ENCODE measurements around the gene NOX4.

The NOX4 gene

DNA sequence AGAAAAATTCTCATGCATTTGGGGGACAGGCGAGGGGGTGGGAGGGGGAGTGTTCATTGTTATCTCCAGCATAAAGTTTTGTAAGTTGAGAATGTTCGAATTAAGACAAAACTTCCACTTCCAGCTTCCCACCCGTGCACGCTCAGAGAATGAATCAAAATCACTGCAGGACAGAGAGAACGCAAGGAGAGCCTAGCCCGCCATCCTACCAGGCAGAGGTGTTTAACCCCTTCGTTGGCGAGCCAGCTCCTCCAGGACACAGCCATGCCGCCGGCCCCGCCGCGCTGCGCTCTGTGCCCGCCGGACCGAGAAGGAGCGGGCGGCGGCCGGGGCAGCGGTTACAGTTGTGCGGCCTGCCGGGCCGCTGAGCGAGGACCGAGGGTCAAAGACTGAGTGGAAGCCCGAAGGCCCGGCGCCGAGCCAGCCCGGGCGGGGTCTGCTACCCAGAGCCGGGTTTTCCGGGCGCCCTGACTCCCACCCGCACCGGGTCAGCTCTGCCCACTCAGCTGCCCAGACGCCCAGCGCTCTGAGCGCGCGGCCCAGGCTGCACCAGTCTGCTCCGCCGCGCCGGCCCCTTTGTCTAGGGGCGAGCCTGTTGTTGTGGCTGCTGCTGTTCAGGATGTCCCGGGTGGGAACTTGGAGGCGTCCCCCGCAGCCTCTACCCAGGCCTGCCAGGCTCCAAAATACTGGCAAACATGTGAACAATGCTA, at the start of gene NOX4:
NOX4 (minus strand) TSS at position 395 of the 710 bp plus-strand sequence; CDS start at position 266, 129 bp downstream.
- DNase-seq (ENCODE audit: low read depth in 2 of 2), result no peak

- DNase-seq (ENCODE audit: low read depth in 2 of 2), result no peak
These were observed 49.7 kb upstream of the NOX4 start for GRCh38 chr11:89540826-89541225.

GRCh38 chr11:89537936-89538335, 46.8 kb upstream of the NOX4 start:
- DNase-seq (ENCODE audit: low read depth in 2 of 2), result no peak

- DNase-seq (ENCODE audit: low read depth in 2 of 2), result no peak
These were observed 45.8 kb upstream of the NOX4 start for GRCh38 chr11:89536926-89537325.

GRCh38 chr11:89535221-89535620, 44.0 kb upstream of the NOX4 start:
- DNase-seq (ENCODE audit: low read depth in 2 of 2), result no peak

DNA sequence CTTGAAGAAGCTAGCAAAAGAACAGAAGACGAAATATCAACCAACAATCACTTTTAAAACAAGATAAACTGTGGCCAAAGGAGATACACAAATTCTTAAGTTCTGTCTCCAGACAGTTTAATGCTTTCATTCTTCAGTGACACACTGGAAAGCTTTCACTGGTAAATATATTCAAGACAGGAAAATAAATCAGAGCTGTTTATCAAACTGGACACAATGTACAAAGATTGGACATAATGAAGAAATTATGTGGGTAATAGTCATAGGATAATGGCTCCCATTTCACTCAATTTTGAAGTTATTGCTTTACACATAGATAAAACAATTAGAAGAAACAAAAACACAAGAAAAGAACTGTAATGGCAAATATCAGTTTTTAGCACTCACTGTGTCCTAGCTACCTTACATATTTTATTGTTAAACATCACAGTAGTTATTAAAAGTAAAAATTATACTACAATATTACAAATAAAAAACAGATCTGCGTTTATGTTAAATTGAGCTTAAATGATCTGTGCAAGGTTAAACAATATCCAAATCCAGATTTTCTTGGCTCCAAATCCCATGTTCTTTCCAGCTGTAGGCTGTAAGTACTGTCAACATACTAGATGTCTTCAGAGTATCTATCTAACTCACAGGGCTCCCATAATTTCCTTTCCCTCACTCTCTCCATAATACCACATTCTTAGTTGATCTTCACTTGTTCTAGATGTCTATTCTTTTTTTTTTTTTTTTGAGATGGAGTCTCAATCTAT, 38.6 kb upstream of the NOX4 start:
- DNase-seq (ENCODE audit: low read depth in 2 of 2), result no peak

- DNase-seq (ENCODE audit: low read depth in 2 of 2), result no peak
These were observed 30.6 kb upstream of the NOX4 start for GRCh38 chr11:89521792-89522191.

- no peak for DNase-seq (ENCODE audit: low read depth in 2 of 2)
These were observed 30.1 kb upstream of the NOX4 start for GRCh38 chr11:89521294-89521693.

DNA sequence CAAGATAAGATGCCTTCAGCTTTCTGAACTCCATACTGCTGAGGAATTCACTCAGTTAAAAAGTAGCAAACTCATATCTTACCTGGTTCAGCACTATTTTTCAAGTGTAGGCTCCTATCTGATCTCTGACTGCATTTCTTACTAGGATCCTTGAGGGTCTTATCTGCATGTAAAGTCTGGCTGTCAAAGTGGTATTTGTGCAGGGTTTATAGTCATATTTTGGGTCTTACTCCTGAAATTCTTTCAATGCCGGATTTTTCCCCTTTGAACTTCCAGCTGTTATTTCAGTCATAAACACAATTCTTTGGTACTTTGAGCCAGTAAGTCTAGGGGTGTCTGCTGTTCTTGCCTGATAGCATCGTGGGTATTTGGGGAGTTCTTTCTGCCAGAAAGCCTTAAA, 25.3 kb upstream of the NOX4 start:
- DNase-seq (ENCODE audit: low read depth in 2 of 2), result no peak

GRCh38 chr11:89508544-89508943, 17.4 kb upstream of the NOX4 start:
- no peak for DNase-seq (ENCODE audit: low read depth in 2 of 2)

- no peak for DNase-seq (ENCODE audit: low read depth in 2 of 2)
These were observed 13.1 kb upstream of the NOX4 start for GRCh38 chr11:89504270-89504669.

- no peak for DNase-seq (ENCODE audit: low read depth in 2 of 2)
These were observed 12.2 kb upstream of the NOX4 start for GRCh38 chr11:89503422-89503821.

- no peak for DNase-seq (ENCODE audit: low read depth in 2 of 2)
These were observed 11.1 kb upstream of the NOX4 start for GRCh38 chr11:89502301-89502700.

DNA sequence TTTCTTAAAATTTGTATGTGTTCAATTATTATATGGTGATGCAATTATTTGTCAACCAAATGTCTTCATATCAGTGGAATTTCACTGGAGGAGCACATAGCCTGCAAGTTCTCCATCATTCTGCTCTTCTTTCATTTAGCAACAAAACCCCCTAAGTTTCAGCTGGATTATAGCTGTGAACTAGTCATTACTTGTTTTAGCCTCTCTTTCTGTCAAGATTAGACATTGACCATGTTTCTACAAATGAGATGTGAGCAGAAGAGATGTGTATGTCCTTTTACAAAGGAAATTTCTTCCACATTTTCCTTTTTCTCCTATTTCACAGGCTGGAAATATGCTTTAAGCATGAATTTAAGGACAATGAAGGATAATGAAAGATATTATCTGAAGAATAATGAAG, 9.2 kb upstream of the NOX4 start:
- DNase-seq (ENCODE audit: low read depth in 2 of 2), result no peak

GRCh38 chr11:89498845-89499448, 7.8 kb upstream of the NOX4 start:
- no peak for DNase-seq (ENCODE audit: low read depth in 2 of 2)

GRCh38 chr11:89495951-89496350, 4.8 kb upstream of the NOX4 start:
- DNase-seq (ENCODE audit: low read depth in 2 of 2), result no peak

GRCh38 chr11:89493431-89493830, 2.3 kb upstream of the NOX4 start:
- no peak for DNase-seq (ENCODE audit: low read depth in 2 of 2)

GRCh38 chr11:89490602-89490980, 584 bp downstream of the NOX4 start:
- no peak for DNase-seq (ENCODE audit: low read depth in 2 of 2)

DNA sequence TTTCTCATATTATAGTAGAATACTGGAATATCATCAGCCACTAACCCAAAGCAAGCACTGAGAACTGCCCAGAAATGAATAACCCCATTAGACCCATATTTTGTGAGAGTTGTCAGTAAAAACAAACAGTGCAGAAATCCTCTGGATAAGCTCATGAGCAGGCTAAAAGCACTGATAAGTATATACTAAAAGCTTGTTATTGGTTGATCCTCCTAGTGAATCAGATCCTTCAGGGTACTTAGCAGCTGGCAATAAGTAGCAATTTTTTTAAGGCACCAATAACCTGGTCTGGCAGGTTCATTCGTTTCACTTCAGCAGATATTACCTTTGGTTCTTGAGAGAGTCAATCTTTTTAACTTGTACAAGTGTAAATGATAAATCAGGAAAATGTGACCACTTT, 1.2 kb downstream of the NOX4 start:
- no peak for DNase-seq (ENCODE audit: low read depth in 2 of 2)

- no peak for DNase-seq (ENCODE audit: low read depth in 2 of 2)
These were observed 4.2 kb downstream of the NOX4 start for GRCh38 chr11:89487016-89487415.

DNA sequence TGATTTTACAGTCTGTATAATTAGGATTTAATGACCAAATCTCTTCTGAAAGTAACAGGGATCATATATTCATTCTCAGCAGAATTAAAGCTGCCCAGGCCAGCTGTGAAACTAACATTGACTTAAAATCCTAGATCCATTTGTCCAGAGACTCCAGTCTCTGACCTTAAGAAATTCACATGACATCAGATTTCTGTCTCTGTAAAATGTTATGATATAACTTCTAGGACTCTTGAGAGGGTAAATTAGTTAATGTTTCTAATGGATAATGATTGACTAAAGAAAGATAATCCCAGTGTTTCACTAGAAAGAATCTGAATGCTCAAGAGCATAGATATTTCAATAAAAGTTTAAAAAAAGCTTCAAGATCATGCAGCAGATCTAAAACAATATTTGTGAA, 6.3 kb downstream of the NOX4 start:
- no peak for DNase-seq (ENCODE audit: low read depth in 2 of 2)

GRCh38 chr11:89477175-89477574, 14.0 kb downstream of the NOX4 start:
- DNase-seq (ENCODE audit: low read depth in 2 of 2), result no peak

DNA sequence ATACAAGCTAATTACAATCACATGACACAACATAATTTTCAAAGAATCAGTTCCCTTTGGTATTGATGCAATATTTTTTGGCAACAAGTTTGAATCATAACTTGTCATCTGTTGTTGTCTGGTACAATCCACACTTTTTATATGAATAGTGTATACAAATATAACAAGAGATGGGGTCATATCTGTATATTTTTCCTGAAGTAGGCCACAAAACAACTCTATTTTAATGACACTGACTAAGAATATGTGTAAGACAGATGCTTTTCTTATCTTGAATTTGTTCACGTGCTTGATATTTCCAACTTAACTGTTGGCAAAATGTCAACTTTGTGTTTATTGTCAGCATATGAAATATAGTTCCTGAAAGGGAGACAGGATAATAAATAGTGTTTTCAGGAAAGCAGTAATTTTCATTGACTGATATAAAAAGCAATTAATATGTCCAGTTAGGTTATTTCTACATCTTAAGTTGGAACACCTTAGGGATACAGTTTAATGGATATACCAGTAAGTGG, 27.9 kb downstream of the NOX4 start:
- no peak for DNase-seq (ENCODE audit: low read depth in 2 of 2)
